Epithelial cell of proximal tubule (primary cell): ENCODE measurements around the gene CCDC83. TPM values are rescaled to one million over a fixed set of nuclear protein-coding genes. Genes with fewer than 3 reads are reported as not detected.

Experiments used
- DNase-seq: peaks from one replicate; pipeline ENCODE4 v3.0.0-alpha.2; 2011; ENCODE audit warnings: low read depth
- H3K4me3 ChIP-seq: 2 replicates; pipeline ENCODE4 v1.5.1; 2011; ENCODE audit warnings: low read depth, mild to moderate bottlenecking, low read length
- total RNA-seq: library from RNA; depleted of rRNA; stranded (reverse); fragments of >200 nt; gene quantifications from 2 replicates; pipeline ENCODE4 v1.2.3, GENCODE V29; 2015
- TF ChIP-seq, protein P1 (sequence below): conservative IDR thresholded peaks from 2 replicates; pipeline ENCODE4 v1.5.1; 2012; ENCODE audit warnings: low read depth, mild to moderate bottlenecking, low read length

The CCDC83 gene
- total RNA-seq, 1 donor from 2014 or later = not detected

DNA sequence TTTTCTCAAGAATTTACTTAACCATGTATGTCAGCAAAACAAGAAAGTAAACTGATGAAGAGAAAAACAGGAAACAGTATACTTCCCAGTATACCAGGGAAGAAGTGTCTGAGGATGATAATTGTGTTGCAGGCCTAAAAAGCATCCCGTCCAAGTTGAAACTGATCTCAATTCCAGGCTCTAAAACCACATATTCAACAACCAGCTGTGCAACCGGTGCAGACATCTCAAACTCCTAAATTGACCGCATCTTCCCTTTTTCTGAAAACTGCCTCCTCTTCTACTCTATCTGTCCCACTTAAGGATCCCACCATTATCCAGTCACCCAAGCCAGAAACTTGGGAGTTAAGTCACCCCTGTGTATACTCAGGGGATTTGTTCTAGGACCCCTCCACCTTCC lies 47.2 kb downstream of the CCDC83 start:
- DNase-seq = no peak
- TF ChIP-seq, protein P1, sequence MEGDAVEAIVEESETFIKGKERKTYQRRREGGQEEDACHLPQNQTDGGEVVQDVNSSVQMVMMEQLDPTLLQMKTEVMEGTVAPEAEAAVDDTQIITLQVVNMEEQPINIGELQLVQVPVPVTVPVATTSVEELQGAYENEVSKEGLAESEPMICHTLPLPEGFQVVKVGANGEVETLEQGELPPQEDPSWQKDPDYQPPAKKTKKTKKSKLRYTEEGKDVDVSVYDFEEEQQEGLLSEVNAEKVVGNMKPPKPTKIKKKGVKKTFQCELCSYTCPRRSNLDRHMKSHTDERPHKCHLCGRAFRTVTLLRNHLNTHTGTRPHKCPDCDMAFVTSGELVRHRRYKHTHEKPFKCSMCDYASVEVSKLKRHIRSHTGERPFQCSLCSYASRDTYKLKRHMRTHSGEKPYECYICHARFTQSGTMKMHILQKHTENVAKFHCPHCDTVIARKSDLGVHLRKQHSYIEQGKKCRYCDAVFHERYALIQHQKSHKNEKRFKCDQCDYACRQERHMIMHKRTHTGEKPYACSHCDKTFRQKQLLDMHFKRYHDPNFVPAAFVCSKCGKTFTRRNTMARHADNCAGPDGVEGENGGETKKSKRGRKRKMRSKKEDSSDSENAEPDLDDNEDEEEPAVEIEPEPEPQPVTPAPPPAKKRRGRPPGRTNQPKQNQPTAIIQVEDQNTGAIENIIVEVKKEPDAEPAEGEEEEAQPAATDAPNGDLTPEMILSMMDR = no peak
- no peak overlapping the region for H3K4me3 ChIP-seq

DNA sequence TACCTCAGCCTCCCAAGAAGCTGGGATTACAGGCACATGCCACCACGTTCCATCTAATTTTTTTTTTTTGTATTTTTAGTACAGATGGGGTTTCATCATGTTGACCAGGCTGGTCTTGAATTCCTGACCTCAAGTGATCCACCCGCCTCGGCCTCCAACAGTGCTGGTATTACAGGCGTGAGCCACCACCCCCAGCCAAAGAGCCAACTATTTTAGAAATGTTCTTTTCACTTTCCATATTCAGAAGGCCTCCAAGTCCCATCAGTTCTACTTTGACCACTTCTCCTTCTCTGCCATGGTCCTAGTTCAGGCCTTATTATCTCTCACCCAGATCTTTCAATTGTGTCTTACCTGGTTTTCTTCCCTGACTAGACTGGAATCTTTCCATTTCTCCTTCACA lies 48.2 kb downstream of the CCDC83 start:
- TF ChIP-seq, protein P1 = no peak
- no peak for DNase-seq
- H3K4me3 ChIP-seq = no peak overlapping the region

DNA sequence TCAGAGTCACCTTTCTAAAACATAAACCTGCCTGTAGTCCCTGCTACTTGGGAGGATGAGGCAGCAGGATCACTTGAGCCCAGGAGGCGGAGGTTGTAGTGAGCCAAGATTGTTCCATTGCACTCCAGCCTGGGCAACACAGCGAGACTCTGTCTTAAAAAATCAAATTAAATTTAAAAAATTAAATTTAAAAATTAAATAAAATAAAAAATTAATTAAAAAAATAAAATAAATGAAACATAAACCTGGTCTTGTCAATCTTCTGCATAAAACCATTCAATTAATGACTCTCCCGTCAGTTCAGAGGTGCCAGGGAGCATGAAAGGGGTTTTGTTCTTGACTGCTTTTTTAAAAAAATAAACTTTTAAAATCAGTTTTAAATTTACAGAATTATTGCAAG lies 48.6 kb downstream of the CCDC83 start:
- H3K4me3 ChIP-seq = no peak overlapping the region
- no peak for DNase-seq
- TF ChIP-seq, protein P1 = no peak

DNA sequence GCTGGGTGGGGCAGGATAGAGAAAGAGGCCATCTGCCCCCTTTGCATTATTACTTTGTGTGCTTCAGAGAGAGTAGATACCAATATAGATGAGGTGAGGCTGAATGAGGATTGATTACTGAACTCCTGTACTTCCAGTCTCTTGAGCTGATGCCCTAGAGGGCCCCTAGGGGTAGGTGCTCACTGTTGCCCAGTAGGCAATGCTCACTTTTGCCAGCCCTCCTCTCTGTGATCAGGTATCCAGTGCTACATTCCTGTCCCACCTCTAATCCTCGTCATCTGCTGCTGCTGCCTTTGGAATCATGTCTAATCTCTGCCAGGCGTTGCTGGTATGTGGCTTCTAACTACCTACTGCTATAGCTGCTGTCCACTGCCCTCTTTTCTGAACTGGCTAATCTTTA lies 57.2 kb downstream of the CCDC83 start:
- DNase-seq = no peak
- H3K4me3 ChIP-seq = no peak overlapping the region
- TF ChIP-seq, protein P1 = no peak

DNA sequence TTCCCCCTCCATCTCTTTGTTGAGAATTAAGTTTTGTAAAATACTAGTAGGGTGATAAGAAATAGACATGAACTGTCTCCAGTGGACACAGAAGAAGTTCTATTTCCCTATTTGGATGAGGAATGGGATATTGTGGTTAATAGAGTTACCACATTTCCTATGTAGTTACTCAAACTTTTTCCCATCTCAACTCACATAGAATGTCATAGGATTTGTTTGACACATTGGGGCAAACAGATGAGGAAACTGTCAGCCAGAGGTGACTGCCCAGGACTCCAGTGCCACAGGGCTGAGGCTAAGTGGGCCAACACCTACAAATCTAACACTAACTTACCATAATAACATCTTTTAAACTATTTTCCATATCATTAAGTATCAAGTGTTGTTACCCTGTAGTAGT lies 58.3 kb downstream of the CCDC83 start:
- H3K4me3 ChIP-seq = no peak overlapping the region
- no peak for DNase-seq
- TF ChIP-seq, protein P1 = no peak

DNA sequence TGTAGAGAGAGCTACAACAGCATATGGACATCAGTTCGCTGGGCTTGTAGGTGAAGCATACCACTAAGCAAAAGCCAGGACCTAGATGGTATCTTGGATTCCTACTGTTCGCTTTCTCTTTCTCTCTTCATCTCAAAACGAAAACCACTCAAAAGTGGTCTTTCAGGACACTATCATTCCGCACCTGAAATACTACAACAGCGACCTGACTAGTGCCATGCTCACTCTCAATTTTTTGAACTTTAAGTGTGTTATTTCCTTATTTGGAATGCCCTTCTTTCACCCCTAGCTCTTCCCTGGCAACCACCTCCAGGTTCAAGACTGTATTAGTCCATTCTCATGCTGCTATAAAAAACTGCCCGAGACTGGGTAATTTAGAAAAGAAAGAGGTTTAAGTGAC lies 59.2 kb downstream of the CCDC83 start:
- no peak overlapping the region for H3K4me3 ChIP-seq
- TF ChIP-seq, protein P1 = no peak

DNA sequence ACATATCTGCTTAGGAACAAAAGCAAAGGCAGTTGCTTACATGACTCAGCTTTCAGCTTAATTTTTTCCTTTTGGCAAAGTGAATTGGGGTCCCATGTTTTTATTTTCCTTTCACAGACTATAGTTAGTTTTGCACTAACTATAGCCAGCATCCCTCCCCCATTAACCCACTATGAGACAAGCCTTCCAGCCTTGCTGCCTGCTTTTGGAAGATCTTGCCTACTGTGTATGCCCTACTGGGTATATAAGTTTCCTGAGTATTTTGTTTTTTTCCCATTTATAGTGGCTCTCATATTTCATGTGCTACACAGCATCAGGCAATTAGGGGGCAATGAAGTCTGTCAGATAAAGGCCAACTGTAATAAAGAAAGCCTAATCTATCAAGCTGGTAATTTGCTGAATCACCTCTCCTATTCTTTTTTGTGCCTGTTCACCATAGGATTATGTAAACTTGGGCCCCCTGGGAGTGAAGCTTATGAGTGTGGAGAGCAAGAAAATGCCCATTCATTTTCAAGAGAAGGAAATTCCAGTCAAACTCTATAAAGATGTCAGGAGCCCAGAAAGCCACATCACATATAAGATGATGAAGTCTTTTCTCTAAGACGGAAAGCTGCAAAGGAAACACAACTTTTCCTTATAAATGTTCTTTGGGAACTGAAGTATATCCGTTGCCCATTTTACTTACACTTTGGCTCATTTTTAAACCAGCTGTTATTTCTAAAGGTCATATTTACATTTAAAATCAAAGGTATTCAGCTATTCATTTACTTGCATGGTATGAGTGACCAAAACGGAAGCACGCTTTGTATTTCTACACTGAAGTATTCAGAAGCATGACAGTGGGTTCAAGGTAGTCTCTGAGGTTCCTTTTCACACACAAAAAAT lies 64.0 kb downstream of the CCDC83 start:
- TF ChIP-seq, protein P1 = no peak
- no peak overlapping the region for H3K4me3 ChIP-seq
- DNase-seq = no peak

More for the DNA sequence above, 59.2 kb downstream of the CCDC83 start:
- no peak for DNase-seq
